Endometrium (tissue), 2 donors: ENCODE measurements around the gene SPEM2.

ENCODE experiments used
- FAIRE-seq: peaks from 2 replicates; lab custom pipeline; 2012; peaks lifted over from hg19 to GRCh38; lab: Jason Lieb, UNC
- donor health status: control.
- donor health status: control.

Gene SPEM2

DNA sequence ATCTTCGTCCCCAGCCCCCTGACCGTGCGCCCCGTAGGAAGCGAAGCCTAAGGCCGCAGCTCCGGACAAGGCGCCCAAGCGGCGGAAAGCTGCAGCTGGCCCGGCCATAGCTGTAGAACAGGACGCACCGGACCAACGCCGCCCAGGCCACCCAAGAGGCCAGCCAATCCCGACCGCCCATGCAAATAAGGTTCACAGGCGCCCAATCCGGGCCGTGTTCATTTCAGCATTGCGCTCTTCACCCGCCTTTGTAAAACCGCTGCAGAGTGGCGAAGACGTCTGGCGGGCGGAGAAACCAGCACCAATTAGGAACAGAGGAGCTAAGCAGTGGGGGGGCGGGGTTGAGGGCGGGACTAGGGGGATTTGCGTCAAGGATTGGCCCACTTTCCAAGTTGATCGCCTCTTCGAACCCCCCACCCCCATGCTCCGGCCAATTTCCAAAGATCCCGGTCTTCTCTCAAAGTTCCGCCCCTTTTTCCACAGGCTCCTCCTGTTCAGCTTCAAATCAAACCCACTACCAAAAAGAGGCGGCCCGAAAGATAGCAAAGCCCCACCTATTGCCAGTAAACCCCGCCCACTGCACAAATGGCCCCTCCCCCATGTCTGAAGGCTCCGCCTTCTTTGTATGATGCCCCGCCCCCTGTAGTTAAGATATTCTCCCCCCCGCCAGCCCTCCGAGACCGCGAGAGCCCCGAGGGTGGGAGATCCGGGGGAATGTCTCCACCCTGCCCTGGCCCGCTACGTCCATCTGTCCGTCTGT, 21.3 kb upstream of the SPEM2 start, which contains the start of gene TMEM256:
Gene TMEM256, minus strand, starts transcription at position 121 of the 760 bp plus-strand sequence. Its CDS starts 13 bp downstream, at position 108.
- peak; percentile 98 for FAIRE-seq

DNA sequence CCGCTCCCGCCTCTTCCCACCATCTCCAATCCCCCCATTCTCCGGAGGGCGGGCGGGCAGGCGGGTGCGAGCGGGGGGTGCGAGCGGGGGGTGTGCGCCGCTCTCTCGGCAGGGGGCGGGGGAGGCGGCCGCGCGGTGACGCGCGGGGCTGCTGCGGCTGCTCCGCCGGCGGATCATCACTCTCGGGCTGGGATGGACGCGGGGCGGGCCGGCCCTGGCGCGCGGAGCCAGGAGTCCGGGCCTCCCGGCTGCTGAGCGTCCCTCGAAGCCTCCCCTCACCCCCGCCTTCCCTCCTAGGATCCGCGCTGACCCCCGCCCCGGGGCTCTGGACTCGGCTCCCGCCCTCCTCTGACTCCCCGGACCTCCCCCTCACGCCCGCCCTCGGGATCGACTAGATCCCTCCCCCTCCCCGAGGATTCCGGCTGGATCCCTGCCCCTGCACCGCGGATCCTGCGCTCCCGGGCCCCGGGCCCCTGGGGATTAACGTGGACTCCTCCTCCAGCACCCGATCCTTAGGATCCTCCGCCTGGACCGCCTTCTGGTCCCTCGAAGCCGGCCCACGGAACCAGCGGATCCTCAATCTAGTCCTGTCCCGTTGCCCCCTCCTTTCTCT, 20.6 kb upstream of the SPEM2 start:
- FAIRE-seq = no peak

DNA sequence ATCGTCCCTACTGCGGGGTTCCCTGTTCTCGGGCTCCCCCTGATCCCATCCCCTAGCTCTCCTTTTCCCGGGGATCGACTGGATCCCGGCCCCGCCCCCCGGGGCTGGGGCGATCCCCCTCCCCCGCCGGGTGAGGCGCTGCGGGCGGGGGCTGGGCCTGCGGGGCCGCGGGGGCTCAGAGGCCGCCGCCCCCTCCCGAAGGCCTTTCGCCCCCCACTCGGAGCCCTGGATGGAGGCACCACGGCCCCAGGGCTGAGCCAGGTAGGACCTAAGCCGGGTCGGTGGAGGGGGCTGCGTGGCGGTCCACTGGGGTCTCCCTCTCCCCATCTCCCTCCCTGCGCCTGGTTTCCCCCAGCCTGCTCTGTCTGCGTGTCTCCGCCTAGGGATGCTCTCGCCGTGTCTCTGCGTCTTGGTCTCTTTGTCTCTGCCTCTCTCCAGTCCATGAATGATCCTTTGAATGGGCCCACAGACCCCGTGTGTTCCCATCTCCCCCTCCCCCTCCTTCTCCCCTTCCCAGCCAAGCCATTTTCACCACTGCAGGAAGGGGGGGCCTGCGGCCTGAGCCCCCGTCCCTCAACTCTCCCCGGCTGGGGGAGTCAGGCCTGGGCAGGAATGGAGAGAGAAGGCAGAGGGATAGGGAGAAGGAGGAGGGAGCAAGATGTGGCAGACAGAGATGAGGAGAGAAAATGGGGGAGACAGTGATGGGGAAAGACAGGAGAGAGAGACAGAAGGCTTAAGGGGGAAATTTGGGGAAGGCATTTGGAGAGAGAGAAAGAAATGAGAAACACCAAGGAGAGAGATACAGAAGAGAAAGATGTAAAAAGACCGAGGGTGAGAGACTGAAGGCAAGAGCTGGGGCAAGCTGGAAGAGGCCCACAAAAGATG, 19.8 kb upstream of the SPEM2 start:
- FAIRE-seq = no peak

DNA sequence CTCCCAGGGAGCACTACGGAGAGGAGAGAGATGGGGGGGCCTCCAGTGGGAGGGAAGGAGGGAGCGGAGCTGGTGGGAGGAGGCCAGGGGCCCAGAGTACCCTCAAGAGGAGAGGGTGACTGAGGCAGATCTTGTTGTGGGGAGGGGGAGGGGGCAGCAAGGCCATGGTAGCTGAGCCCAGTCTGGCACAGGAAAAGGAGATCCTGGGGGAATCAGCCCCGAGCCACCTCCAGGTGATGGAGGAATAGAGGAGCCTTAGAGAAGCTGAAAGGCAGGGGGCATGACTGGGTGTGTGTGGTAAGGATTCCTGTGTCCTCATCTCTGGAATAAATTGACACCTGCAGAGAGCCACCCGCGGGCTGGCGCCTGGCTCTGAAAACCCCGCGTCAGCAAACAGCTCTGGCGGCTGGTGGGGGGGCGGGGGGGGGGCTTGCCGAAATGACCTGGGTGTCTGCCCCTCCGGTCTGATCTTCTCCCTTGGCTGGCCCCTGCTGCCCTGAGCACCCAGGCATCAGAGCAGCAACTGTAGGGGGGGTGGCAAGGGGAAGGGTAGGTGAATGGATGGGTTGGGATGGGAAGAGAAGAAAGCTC, 19.1 kb upstream of the SPEM2 start:
- FAIRE-seq = no peak

DNA sequence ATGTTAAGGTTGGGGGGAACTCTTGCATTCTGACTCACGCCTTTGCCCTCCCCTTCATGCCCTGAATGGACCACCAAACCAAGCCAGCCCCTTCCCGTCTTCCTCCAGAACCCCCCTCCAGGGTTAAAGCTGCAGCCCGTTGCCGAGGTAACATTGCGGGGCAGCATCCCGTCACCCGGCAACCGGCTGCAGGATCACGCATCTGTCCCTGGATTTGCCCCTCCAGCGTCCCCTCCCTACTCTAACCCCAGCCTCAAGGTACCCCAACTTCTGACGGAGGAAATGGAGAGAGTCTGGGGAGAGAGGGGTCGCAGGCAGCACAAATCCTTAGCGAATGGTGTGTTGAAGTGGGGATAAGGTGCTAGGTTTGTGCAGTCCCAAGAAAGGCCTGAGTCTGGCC, 18.3 kb upstream of the SPEM2 start:
- FAIRE-seq = no peak

DNA sequence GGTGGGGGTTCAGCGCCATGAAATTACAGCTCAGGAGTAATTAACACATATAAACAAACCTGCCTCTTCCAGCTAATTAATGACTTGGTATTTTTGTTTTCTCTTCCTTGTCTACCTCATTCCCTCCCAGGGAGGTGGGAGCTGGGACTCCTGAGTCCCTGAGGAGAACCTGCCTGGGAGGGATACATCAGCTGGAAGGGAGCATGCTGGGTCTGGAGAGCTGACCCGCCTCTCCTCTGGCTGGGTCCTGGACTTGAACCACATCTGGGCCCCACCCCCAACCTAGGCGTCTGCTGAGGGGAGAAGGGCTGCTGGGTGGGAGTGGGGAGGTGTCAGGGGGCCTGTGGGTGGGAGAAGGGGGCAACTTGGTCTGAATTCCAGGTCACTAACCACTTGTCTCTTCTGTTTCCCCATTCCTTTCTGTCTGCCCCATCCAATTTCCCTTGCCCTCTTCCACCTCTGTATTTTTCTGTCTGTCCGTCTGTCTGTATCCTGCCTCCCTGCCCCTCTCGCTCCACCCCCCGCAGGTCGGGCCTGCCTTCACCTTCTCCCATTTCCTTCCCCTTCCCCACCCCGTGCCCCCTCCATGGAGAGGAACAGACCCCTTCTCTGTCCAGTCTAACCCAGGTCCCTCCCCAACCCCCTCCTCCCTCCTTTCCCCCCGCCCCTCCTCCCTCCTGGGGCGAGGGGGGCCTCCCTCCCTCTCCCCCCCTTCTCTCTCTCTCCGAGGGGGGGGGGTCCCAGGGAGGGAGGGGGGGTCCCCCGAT, 17.7 kb upstream of the SPEM2 start, which contains the start of gene NLGN2:
Gene NLGN2, plus strand, starts transcription at position 361 of the 767 bp plus-strand sequence. CDS start 411 bp downstream, outside the sequence.
- no peak for FAIRE-seq

DNA sequence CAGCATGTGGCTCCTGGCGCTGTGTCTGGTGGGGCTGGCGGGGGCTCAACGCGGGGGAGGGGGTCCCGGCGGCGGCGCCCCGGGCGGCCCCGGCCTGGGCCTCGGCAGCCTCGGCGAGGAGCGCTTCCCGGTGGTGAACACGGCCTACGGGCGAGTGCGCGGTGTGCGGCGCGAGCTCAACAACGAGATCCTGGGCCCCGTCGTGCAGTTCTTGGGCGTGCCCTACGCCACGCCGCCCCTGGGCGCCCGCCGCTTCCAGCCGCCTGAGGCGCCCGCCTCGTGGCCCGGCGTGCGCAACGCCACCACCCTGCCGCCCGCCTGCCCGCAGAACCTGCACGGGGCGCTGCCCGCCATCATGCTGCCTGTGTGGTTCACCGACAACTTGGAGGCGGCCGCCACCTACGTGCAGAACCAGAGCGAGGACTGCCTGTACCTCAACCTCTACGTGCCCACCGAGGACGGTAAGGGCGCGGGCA, 17.1 kb upstream of the SPEM2 start:
- no peak for FAIRE-seq

DNA sequence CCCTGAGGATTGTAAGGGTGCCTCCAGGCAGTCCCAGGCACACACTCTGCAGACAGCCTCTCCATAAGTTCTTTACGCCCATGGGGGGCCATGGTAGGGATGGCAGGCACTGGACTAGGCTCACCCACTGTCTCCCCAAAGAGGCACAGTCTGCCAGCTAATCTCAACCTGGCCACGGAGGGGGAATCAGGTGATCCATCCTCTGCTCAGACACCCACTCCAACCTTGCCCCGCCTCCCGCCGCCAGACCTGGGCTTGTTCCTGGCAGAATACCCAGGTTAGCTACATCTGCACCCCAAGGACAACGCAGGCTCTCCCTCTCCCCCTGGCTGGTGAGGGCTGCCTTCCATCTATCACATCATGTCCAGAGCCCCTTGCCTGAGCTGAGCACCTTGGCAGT, 16.6 kb upstream of the SPEM2 start:
- no peak for FAIRE-seq

DNA sequence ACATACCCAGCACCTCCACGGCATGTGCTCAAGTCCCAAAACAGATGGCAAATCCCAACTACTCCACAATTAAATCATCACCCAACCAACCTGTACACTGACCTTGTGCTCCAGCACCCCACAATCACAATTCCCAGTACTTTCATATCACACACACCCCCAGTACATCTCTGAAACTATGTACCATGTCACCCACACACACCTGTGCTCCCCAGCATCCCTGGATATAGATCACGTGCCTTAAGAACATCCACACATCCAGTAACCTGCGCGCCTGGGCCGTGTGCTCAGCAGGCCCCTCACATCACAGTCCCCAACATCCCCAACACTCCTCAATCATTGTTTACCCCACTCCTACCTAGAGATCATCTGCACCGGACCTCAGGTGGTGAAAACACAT, 15.7 kb upstream of the SPEM2 start:
- FAIRE-seq = no peak

DNA sequence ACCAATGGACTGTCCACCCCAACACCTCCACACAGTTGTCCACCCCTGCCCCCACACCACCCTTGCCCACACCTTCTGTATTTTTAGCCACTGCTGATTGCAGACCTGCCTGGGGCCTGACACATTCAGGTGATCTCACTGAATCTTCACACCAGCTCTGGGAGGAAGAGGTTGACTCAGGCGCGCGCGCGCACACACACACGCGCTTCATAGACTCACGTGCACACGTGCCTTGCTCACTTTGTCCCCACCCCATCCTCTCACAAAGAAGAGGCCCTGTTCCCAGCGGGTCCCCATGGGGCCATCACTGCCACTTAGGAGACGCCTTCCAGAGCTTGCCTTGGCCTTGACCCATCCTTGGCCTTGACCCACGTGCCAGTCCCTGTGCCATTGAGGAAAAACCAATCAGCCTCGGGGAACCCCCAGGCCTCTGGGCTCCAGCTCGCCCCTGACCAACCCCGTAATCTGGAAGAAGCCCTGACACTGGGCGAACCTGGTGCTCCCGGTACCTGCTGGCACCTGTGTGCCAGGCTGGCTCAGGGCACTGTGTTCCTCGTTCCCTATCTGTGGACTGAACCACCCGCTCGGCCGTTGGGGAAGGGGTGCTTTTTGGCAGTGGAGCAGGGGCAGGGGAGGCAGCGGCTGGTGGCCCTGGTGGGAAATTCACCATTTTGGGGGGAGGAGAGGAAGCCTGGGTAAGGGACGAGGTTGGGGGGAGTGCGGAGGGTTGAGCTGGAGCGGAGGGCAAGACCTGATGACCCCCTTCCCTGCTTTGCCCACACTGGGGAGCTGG, 14.6 kb upstream of the SPEM2 start:
- no peak for FAIRE-seq

DNA sequence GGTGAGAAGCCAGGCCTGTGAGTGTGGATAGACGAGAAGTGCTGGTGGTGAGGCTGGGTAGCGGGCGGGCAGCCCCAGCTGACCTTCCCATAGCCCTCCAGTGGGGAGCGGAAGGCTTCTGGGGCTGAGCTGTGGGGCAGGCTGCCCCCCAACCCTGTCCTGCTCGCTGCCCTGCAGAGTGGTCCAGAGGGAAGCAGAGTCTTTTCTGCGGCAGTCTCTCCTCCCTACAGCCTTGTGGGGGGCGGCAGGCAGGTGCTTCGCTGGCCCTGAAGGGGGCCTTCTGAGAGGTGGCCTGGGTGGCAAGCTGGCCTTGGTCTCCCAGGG, 14.0 kb upstream of the SPEM2 start:
- FAIRE-seq = no peak

DNA sequence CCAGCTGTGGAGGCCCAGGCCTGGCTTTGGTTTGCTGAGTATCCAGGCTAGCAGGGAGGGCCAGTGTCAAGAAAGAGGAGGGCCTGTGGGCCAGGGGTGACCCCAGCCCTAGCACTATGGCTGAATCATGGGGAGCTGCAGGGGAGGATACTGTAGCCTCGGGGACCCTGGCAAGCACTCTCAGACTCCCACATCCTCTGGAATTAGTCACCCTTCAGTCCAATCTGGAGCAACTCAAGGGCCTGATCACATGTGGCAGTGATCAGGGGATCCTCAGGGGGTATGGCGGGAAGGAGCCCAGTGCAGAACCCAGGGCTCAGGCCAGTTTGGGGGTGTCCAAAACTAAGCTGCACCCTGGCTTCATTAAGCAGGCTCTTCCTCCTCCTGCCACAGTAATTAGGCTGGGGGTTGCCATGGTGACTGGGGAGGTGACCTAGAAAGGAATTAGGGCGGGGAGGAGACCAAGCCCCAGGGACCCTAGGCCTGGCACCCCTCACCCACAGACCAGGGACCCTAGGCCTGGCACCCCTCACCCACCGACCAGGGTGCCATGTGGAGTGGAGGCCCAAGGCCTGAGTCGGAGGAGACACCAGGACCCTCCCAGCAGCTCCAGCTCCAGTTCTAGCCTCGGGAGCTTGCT, 11.9 kb upstream of the SPEM2 start:
- FAIRE-seq = no peak

DNA sequence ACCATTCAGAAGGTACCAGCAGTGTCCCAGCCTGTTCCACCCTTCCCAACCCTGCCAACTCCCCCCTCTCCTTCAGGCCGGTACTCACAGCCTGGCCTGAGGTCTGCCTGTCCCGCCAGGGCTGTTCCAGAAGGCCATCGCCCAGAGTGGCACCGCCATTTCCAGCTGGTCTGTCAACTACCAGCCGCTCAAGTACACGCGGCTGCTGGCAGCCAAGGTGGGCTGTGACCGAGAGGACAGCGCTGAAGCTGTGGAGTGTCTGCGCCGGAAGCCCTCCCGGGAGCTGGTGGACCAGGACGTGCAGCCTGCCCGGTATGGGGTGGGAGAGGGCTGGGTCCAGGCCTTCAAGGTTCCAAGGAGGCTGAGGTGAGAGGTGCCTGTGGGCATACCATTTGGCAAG, 10.6 kb upstream of the SPEM2 start:
- no peak for FAIRE-seq

DNA sequence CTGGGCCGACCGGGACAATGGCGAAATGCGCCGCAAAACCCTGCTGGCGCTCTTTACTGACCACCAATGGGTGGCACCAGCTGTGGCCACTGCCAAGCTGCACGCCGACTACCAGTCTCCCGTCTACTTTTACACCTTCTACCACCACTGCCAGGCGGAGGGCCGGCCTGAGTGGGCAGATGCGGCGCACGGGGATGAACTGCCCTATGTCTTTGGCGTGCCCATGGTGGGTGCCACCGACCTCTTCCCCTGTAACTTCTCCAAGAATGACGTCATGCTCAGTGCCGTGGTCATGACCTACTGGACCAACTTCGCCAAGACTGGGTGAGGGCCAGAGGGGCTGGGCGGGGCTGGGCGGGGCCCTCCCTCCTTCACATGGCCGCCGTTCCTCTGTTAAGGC, 9.6 kb upstream of the SPEM2 start:
- no peak for FAIRE-seq

DNA sequence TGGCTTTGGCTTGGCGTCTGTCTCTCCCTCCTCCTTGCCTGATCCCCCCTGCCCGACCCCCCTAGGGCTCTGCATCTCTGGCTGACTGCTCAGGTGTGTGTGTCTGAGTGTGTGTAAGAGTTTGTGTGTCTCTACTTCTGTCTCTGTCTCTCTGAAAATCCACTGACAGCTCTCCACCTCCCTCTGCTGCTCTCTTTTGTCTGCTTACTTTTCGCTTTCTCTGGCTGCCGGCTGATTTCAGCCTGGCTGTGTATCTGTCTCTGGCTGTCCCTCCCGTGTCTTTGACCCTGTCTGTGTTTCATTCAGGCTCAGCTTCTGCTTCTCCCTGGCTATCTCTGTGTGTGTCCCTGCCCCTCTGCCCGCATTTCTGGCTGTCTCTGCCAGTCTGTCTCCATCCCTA, 9.1 kb upstream of the SPEM2 start:
- FAIRE-seq = no peak

DNA sequence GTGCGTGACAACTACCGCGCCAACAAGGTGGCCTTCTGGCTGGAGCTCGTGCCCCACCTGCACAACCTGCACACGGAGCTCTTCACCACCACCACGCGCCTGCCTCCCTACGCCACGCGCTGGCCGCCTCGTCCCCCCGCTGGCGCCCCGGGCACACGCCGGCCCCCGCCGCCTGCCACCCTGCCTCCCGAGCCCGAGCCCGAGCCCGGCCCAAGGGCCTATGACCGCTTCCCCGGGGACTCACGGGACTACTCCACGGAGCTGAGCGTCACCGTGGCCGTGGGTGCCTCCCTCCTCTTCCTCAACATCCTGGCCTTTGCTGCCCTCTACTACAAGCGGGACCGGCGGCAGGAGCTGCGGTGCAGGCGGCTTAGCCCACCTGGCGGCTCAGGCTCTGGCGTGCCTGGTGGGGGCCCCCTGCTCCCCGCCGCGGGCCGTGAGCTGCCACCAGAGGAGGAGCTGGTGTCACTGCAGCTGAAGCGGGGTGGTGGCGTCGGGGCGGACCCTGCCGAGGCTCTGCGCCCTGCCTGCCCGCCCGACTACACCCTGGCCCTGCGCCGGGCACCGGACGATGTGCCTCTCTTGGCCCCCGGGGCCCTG, 8.3 kb upstream of the SPEM2 start:
- FAIRE-seq = no peak

DNA sequence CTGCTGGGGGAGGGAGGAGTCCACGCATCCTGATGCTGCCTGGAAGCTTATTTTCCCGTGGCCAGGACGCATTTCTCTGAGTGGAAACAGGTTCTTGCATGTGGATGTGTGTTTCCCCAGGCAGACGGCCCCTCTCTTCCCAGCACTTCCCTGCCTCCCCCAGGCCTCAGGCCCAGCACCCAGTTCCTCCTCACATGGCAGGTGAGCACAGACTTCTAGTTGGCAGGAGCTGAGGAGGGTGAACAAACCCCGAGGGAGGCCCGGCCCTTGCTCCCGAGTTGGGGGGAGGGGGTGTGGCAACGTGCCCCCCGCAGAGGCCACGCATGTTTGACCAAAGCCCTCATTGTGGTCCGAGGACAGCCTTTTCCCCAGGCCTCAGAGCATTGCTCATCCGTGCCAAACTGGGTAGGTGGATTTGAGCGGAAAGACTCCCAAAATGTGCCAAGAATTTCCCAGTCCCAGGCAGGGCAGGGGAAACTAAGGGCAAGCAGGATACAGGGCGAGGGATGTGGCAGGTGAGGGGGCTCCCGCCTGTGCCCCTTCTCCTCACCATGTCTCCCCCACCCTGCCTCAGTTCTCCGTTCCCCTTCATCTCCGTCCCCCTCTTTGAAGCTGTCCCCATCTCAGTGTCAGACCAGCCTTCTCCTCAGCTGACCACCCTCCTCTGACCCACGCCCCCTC, 6.8 kb upstream of the SPEM2 start:
- no peak for FAIRE-seq

DNA sequence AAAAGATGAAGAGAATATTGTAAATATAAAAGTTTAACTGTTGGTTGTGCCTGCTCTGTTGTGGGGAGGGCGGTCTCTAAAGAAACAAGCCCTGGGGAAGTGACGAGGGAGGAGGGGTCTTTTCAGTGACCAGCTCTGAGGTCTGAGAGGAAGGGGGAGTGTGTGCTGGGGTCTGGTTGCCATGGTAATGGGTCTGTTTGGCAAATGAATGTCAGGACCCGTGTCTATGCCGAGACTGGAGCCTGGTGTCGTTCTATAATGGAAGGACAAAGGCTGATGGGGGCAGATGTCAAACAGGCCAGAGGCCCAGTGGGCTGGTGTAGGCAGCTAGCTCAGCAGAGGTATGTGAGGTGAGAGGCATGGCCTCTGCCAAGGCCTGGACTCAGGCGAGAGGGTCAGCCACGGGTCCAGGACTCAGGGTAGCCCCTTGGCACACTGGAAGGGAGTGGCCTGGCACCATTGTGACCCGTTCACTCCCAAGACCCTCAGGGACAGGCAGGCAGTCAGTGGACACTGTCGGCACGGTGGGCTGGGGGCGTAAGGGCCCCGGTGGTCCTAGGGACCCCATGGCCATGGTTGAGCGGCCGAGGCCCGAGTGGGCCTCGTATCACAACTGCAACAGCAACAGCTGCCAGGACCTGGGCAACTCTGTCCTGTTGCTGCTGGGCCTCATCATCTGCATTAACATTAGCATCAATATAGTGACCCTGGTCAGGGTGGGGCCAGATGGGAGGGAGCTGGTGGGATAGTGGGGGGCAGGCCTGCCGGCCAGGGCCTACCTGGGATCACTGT, 5.4 kb upstream of the SPEM2 start, which contains the start of gene SPEM1:
Gene SPEM1, plus strand, starts transcription at position 506 of the 792 bp plus-strand sequence. Its CDS starts 61 bp downstream, at position 567.
- FAIRE-seq = no peak
